GM18508 (cell line): ENCODE results near the gene MT1G.

Experiments used
- ATAC-seq: cut with Tn5 transposase; IDR thresholded peaks from one replicate; pipeline ENCODE4 v1.9.1; 2021; ENCODE audit warnings: moderate number of reproducible peaks; ENCODE audit not compliant: insufficient read depth, unreplicated experiment

Gene MT1G

GRCh38 chr16:56640076-56640475 is 27.8 kb downstream of the MT1G start:
- ATAC-seq = no peak

GRCh38 chr16:56639045-56639444 is 28.8 kb downstream of the MT1G start:
- no peak for ATAC-seq

- no peak for ATAC-seq
Observed at GRCh38 chr16:56637814-56638750, 29.8 kb downstream of the MT1G start, which contains the start of gene MT1A. MT1A (plus strand) TSS chr16:56638666; CDS start chr16:56638739, 73 bp downstream.

GRCh38 chr16:56636616-56637413 is 31.1 kb downstream of the MT1G start:
- no peak for ATAC-seq

- no peak for ATAC-seq
Observed at GRCh38 chr16:56635441-56635967, 32.4 kb downstream of the MT1G start.

GRCh38 chr16:56634715-56635440 is 33.0 kb downstream of the MT1G start:
- ATAC-seq = no peak

- no peak for ATAC-seq
Observed at GRCh38 chr16:56633535-56633934, 34.3 kb downstream of the MT1G start.

GRCh38 chr16:56632848-56633365 is 35.0 kb downstream of the MT1G start:
- no peak for ATAC-seq

GRCh38 chr16:56632156-56632847 is 35.6 kb downstream of the MT1G start, which contains the start of gene MT1M:
MT1M (plus strand) TSS chr16:56632659; CDS start chr16:56632732, 73 bp downstream.
- no peak for ATAC-seq

- ATAC-seq = no peak
Observed at GRCh38 chr16:56631832-56632155, 36.1 kb downstream of the MT1G start.

GRCh38 chr16:56631197-56631596 is 36.7 kb downstream of the MT1G start:
- ATAC-seq = no peak

GRCh38 chr16:56630134-56630533 is 37.7 kb downstream of the MT1G start:
- ATAC-seq = peak; percentile 86

- no peak for ATAC-seq
Observed at GRCh38 chr16:56629531-56629930, 38.3 kb downstream of the MT1G start.

- ATAC-seq = no peak
Observed at GRCh38 chr16:56628486-56629350, 39.1 kb downstream of the MT1G start.

GRCh38 chr16:56626685-56627084 is 41.2 kb downstream of the MT1G start:
- ATAC-seq = no peak

GRCh38 chr16:56625943-56626654 is 41.8 kb downstream of the MT1G start:
- no peak for ATAC-seq

GRCh38 chr16:56625140-56625942 is 42.5 kb downstream of the MT1G start, which contains the start of gene MT1E:
MT1E (plus strand) TSS chr16:56625781; CDS start chr16:56625852, 71 bp downstream.
- no peak for ATAC-seq
